Activated CD4-positive, alpha-beta T cell treated with anti-CD3 and anti-CD28 coated beads for 36 hours (primary cell): ENCODE measurements around the gene CPNE8. TPM values are rescaled to one million over a fixed set of nuclear protein-coding genes. Genes with fewer than 3 reads are reported as not detected.

Experiments
- ATAC-seq: fragments of 200-7000 bp; cut with Tn5 transposase; one replicate; pipeline ENCODE4 v1.10.0; 2021; ENCODE audit warnings: mild to moderate bottlenecking, moderate library complexity
- CTCF ChIA-PET: fragments of 350-600 bp; sonication (Branson Sonifier 250); formaldehyde crosslinking; loops from one replicate; lab custom pipeline; 2021; ENCODE audit warnings: antibody characterized with exemption; lab: Charles Lee
- POLR2A ChIA-PET: fragments of 350-600 bp; sonication (Branson Sonifier 250); formaldehyde crosslinking; loops from one replicate; lab custom pipeline; 2021; ENCODE audit warnings: antibody characterized with exemption, inconsistent platforms; lab: Charles Lee
- DNase-seq: peaks from one replicate; pipeline ENCODE4 v3.0.0-alpha.2; 2020
- H3K27ac Mint-ChIP-seq: one replicate; pipeline ENCODE4 v1.8.0; 2021; ENCODE audit warnings: mixed read lengths
- H3K27me3 Mint-ChIP-seq: one replicate; pipeline ENCODE4 v1.8.0; 2021; ENCODE audit warnings: mixed read lengths
- H3K36me3 Mint-ChIP-seq: one replicate; pipeline ENCODE4 v1.8.0; 2021; ENCODE audit warnings: low read depth, mixed read lengths
- H3K4me1 Mint-ChIP-seq: one replicate; pipeline ENCODE4 v1.8.0; 2021; ENCODE audit warnings: mixed read lengths
- H3K4me3 Mint-ChIP-seq: one replicate; pipeline ENCODE4 v1.8.0; 2021; ENCODE audit warnings: mild to moderate bottlenecking, moderate library complexity, mixed read lengths
- H3K9me3 Mint-ChIP-seq: one replicate; pipeline ENCODE4 v1.8.0; 2021; ENCODE audit warnings: low read depth, mixed read lengths
- intact Hi-C, 2 experiments: fragments of 100-400 bp; cut with DNase I in 1 of 2; cut with micrococcal nuclease in 1 of 2; formaldehyde crosslinking; loops; one replicate each; pipeline versions ENCODE4 v1.14.2 to v1.15.1; 2022 to 2024; cut with DNase I, micrococcal nuclease
- total RNA-seq, 2 experiments: library from RNA; stranded (reverse); gene quantifications; one replicate each; pipeline ENCODE4 v1.2.3, GENCODE V29; 2021

Gene CPNE8
- total RNA-seq, 2 experiments from 2014 or later, result 3.0 to 4.6 TPM

- Mint-ChIP-seq H3K4me1 (no peaks in the 10 kb centered on the region), H3K9me3 (peaks cover 13% of the 10 kb centered on the region), H3K4me3 (no peak overlapping the region), H3K27me3 (no peaks in the 10 kb centered on the region), H3K36me3 (no peaks in the 10 kb centered on the region), H3K27ac (no peak overlapping the region)
- ATAC-seq (no peak), DNase-seq (no peak)
- intact Hi-C loops, result no loop called here
- ChIA-PET POLR2A (no interaction called here), CTCF (no interaction called here)
Measured at GRCh38 chr12:38625306-38625705, 280.1 kb downstream of the CPNE8 start.

GRCh38 chr12:38614171-38614570 lies 291.2 kb downstream of the CPNE8 start:
- Mint-ChIP-seq H3K4me1 (no peaks in the 10 kb centered on the region), H3K27ac (no peak overlapping the region), H3K36me3 (no peaks in the 10 kb centered on the region), H3K4me3 (no peak overlapping the region), H3K9me3 (peaks cover 4% of the 10 kb centered on the region), H3K27me3 (no peaks in the 10 kb centered on the region)
- CTCF ChIA-PET, result no interaction called here
- intact Hi-C loops, result no loop called here
- POLR2A ChIA-PET, result no interaction called here
- ATAC-seq, result no peak
- no peak for DNase-seq

GRCh38 chr12:38610808-38611350 lies 294.5 kb downstream of the CPNE8 start:
- H3K36me3 Mint-ChIP-seq, result no peaks in the 10 kb centered on the region
- H3K4me1 Mint-ChIP-seq, result no peaks in the 10 kb centered on the region
- H3K4me3 Mint-ChIP-seq, result no peak overlapping the region
- ChIA-PET POLR2A (no interaction called here), CTCF (no interaction called here)
- intact Hi-C loops, result no loop called here
- H3K27me3 Mint-ChIP-seq, result no peaks in the 10 kb centered on the region
- ATAC-seq (no peak), DNase-seq (no peak)
- H3K9me3 Mint-ChIP-seq, result peaks cover 2% of the 10 kb centered on the region
- no peak overlapping the region for H3K27ac Mint-ChIP-seq

- no peak for ATAC-seq
- ChIA-PET CTCF (no interaction called here), POLR2A (no interaction called here)
- Mint-ChIP-seq H3K4me3 (no peak overlapping the region), H3K27me3 (no peaks in the 10 kb centered on the region), H3K9me3 (peaks cover 6% of the 10 kb centered on the region), H3K4me1 (no peaks in the 10 kb centered on the region), H3K36me3 (no peaks in the 10 kb centered on the region), H3K27ac (no peak overlapping the region)
- DNase-seq, result no peak
- intact Hi-C loops, result no loop called here
Measured at GRCh38 chr12:38607295-38607694, 298.1 kb downstream of the CPNE8 start.
